ENCODE data around the gene SYNDIG1.

Gene SYNDIG1

GRCh38 chr20:24701027-24701426, 231.6 kb downstream of the SYNDIG1 start:
- TF ChIP-seq CTCF (IDR thresholded peaks at IDR 0.05; ENCODE audit: insufficient read depth, low read depth, low read length, missing control alignments): no peak
- DNase-seq (ENCODE audit: low read depth): no peak
- no peak overlapping the region for H3K4me3 ChIP-seq (ENCODE audit: low read length)

GRCh38 chr20:24701668-24702067, 232.2 kb downstream of the SYNDIG1 start:
- TF ChIP-seq CTCF (IDR thresholded peaks at IDR 0.05; ENCODE audit: insufficient read depth, low read depth, low read length, missing control alignments): no peak
- H3K4me3 ChIP-seq (ENCODE audit: low read length): no peak overlapping the region
- DNase-seq (ENCODE audit: low read depth): no peak

- H3K4me3 ChIP-seq (ENCODE audit: low read length): no peak overlapping the region
- DNase-seq (ENCODE audit: low read depth): no peak
- no peak for TF ChIP-seq CTCF (IDR thresholded peaks at IDR 0.05; ENCODE audit: insufficient read depth, low read depth, low read length, missing control alignments)
Measured at GRCh38 chr20:24702501-24703283, 233.3 kb downstream of the SYNDIG1 start.

- no peak for TF ChIP-seq CTCF (IDR thresholded peaks at IDR 0.05; ENCODE audit: insufficient read depth, low read depth, low read length, missing control alignments)
- DNase-seq (ENCODE audit: low read depth): no peak
- H3K4me3 ChIP-seq (ENCODE audit: low read length): no peak overlapping the region
Measured at GRCh38 chr20:24703284-24703610, 233.8 kb downstream of the SYNDIG1 start.

GRCh38 chr20:24704899-24705298, 235.5 kb downstream of the SYNDIG1 start:
- DNase-seq (ENCODE audit: low read depth): no peak
- TF ChIP-seq CTCF (IDR thresholded peaks at IDR 0.05; ENCODE audit: insufficient read depth, low read depth, low read length, missing control alignments): no peak

GRCh38 chr20:24705486-24705885, 236.1 kb downstream of the SYNDIG1 start:
- DNase-seq (ENCODE audit: low read depth): no peak
- TF ChIP-seq CTCF (IDR thresholded peaks at IDR 0.05; ENCODE audit: insufficient read depth, low read depth, low read length, missing control alignments): no peak
- H3K4me3 ChIP-seq (ENCODE audit: low read length): no peak overlapping the region

More at GRCh38 chr20:24704899-24705298, 235.5 kb downstream of the SYNDIG1 start:
- H3K4me3 ChIP-seq (ENCODE audit: low read length): no peak overlapping the region

Measured in epithelial cell of esophagus (primary cell).